Suprapubic skin (tissue), 4 donors: ENCODE measurements around the gene FGF11.

Source experiments
- EP300 ChIP-seq: sonication (generic); formaldehyde crosslinking; IDR thresholded peaks from one replicate; pipeline ENCODE4 v1.6.1; 2017; ENCODE audit warnings: antibody characterized with exemption
- POLR2A ChIP-seq, 2 donors: fragments of 450-650 bp; IDR thresholded peaks; one replicate each; pipeline ENCODE4 v1.6.1; 2017; ENCODE audit warnings: antibody characterized with exemption in 2 of 2, mild to moderate bottlenecking in 2 of 2, moderate library complexity in 2 of 2
- POLR2AphosphoS5 ChIP-seq, 3 donors: sonication (generic); formaldehyde crosslinking; IDR thresholded peaks; one replicate each; pipeline ENCODE4 v1.6.1; 2017; ENCODE audit warnings: antibody characterized with exemption in 3 of 3
- TF ChIP-seq, protein P1 (sequence below), 2 donors: fragments of 200-600 bp in 1 of 2; fragments of 450-650 bp in 1 of 2; sonication (generic) in 1 of 2; IDR thresholded peaks; one replicate each; pipeline ENCODE4 v1.5.1; 2016 to 2019; ENCODE audit warnings: antibody characterized with exemption in 2 of 2, mild to moderate bottlenecking in 1 of 2, moderate library complexity in 1 of 2

GRCh38 chr17:7391307-7391706 lies 48.0 kb upstream of the FGF11 start:
- TF ChIP-seq POLR2A (IDR thresholded peaks at IDR 0.05) (no peak), POLR2AphosphoS5 (IDR thresholded peaks at IDR 0.05) (no peak), EP300 (no peak)
- TF ChIP-seq, protein P1, sequence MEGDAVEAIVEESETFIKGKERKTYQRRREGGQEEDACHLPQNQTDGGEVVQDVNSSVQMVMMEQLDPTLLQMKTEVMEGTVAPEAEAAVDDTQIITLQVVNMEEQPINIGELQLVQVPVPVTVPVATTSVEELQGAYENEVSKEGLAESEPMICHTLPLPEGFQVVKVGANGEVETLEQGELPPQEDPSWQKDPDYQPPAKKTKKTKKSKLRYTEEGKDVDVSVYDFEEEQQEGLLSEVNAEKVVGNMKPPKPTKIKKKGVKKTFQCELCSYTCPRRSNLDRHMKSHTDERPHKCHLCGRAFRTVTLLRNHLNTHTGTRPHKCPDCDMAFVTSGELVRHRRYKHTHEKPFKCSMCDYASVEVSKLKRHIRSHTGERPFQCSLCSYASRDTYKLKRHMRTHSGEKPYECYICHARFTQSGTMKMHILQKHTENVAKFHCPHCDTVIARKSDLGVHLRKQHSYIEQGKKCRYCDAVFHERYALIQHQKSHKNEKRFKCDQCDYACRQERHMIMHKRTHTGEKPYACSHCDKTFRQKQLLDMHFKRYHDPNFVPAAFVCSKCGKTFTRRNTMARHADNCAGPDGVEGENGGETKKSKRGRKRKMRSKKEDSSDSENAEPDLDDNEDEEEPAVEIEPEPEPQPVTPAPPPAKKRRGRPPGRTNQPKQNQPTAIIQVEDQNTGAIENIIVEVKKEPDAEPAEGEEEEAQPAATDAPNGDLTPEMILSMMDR (IDR thresholded peaks at IDR 0.05), result no peak
